SK-N-SH treated with all-trans-retinoic acid at 6 μM for 48 hours (cell line): Measurements from ENCODE around the gene HAUS8.

Source experiments
- CSDC2 ChIP-seq: fragments of 250-450 bp; sonication (Bioruptor Pico); IDR thresholded peaks from 2 replicates; pipeline ENCODE4 v1.5.0; 2020; ENCODE audit warnings: mild to moderate bottlenecking, moderate library complexity
- ZFP30 ChIP-seq: fragments of 450-650 bp; formaldehyde crosslinking; IDR thresholded peaks from 2 replicates; pipeline ENCODE4 v1.5.0; 2022; ENCODE audit warnings: mild to moderate bottlenecking, moderate library complexity

DNA sequence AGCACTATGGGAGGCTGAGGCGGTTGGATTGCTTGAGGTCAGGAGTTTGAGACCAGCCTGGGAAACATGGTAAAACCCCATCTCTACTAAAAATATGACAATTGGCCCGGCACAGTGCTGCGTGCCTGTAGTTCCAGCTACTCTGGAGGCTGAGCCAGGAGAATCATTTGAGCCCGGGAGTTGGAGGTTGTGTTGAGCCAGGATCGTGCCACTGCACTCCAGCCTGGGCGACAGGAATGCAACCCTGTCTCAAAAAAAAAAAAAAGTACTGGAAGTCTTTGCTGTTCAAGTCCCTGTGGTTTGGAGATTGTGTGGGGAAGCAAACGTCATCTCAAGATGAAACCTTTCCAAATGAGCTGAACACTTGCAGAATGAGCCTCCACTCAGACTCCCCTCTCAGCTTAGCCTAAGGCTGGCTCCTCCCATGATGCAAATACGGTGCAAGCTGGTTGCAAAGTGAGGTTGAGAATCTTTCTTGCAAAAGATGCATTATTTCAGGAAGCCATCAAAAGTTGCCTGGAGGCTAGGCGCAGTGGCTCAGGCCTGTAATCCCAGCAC, 46.6 kb upstream of the HAUS8 start:
- TF ChIP-seq CSDC2 (CRISPR knock-in tag): no peak
- no peak for TF ChIP-seq ZFP30 (CRISPR knock-in tag)
